H1 (cell line): ENCODE measurements around the gene SLC24A5. TPM values are rescaled to one million over a fixed set of nuclear protein-coding genes. Genes with fewer than 3 reads are reported as not detected.

Experiments used
- CTCF ChIA-PET: fragments of 300-600 bp; sonication (Branson Sonifier 250); formaldehyde crosslinking; loops from one replicate; lab custom pipeline; 2021; ENCODE audit not compliant: partially characterized antibody; lab: Charles Lee
- POLR2A ChIA-PET: fragments of 300-600 bp; sonication (Branson Sonifier 250); formaldehyde crosslinking; loops from one replicate; lab custom pipeline; 2021; ENCODE audit warnings: inconsistent platforms; ENCODE audit not compliant: partially characterized antibody; lab: Charles Lee
- DNase-seq, 2 experiments: peaks; one replicate each; pipeline versions ENCODE4 v3.0.0 to v3.0.0-alpha.2; 2010 to 2022; ENCODE audit warnings: low spot score in 2 of 2, low read depth in 1 of 2, mixed read lengths in 1 of 2
- FAIRE-seq: peaks from 2 replicates; lab custom pipeline; 2011; peaks lifted over from hg19 to GRCh38; lab: Jason Lieb, UNC
- H2AFZ ChIP-seq: 2 replicates; pipeline ENCODE4 v1.8.1; 2012; ENCODE audit warnings: low read length, inconsistent platforms
- H2AK5ac ChIP-seq: 2 replicates; pipeline ENCODE4 v1.6.1; 2013; ENCODE audit warnings: low read depth, low read length
- H2BK120ac ChIP-seq: replicated peaks from 2 replicates; pipeline ENCODE3; 2013; ENCODE audit warnings: low read depth, low read length, inconsistent platforms
- H2BK12ac ChIP-seq: 2 replicates; pipeline ENCODE4 v1.6.1; 2013; ENCODE audit warnings: low read depth, low read length
- H2BK15ac ChIP-seq: 2 replicates; pipeline ENCODE4 v1.6.1; 2013; ENCODE audit warnings: low read length
- H2BK20ac ChIP-seq: 2 replicates; pipeline ENCODE4 v1.6.1; 2013; ENCODE audit warnings: low read length
- H2BK5ac ChIP-seq: 2 replicates; pipeline ENCODE4 v1.6.1; 2013; ENCODE audit warnings: low read depth, low read length
- H3K14ac ChIP-seq: 2 replicates; pipeline ENCODE4 v1.6.1; 2013; ENCODE audit warnings: inconsistent platforms; ENCODE audit not compliant: insufficient read length
- H3K18ac ChIP-seq: 2 replicates; pipeline ENCODE4 v1.6.1; 2013; ENCODE audit warnings: low read length; ENCODE audit errors: extremely low read depth
- H3K23ac ChIP-seq: 2 replicates; pipeline ENCODE4 v1.6.1; 2013; ENCODE audit warnings: inconsistent platforms; ENCODE audit not compliant: insufficient read length
- H3K23me2 ChIP-seq: 2 replicates; pipeline ENCODE4 v1.6.1; 2013; ENCODE audit warnings: low read depth, low read length
- H3K27ac ChIP-seq: 2 replicates; pipeline ENCODE4 v1.6.1; 2011; ENCODE audit warnings: low read depth, low read length, inconsistent platforms
- H3K27me3 ChIP-seq, 4 experiments: replicated peaks in 1 of 4; 1 replicate in 1 of 4; 2 replicates in 3 of 4; pipeline versions ENCODE4 v1.6.1 to v1.8.1; 2011 to 2013; ENCODE audit warnings: low read length in 3 of 4, mild to moderate bottlenecking in 3 of 4, inconsistent platforms in 2 of 4, mixed read lengths in 2 of 4, moderate library complexity in 1 of 4; ENCODE audit not compliant: control insufficient read depth in 3 of 4, insufficient read depth in 3 of 4; ENCODE audit errors: extremely low read depth in 1 of 4
- H3K36me3 ChIP-seq, 4 experiments: 2 replicates each; pipeline versions ENCODE4 v1.6.1 to v1.8.1; 2011 to 2013; ENCODE audit warnings: mild to moderate bottlenecking in 4 of 4, low read length in 3 of 4, moderate library complexity in 2 of 4, control low read depth in 1 of 4, inconsistent platforms in 1 of 4; ENCODE audit not compliant: insufficient read depth in 4 of 4, control insufficient read depth in 2 of 4
- H3K4ac ChIP-seq: replicated peaks from 2 replicates; pipeline ENCODE3; 2013; ENCODE audit warnings: low read length, low read depth, mixed read lengths, inconsistent platforms; ENCODE audit not compliant: insufficient read length
- H3K4me1 ChIP-seq, 4 experiments: replicated peaks in 1 of 4; 1 replicate in 1 of 4; 2 replicates in 3 of 4; pipeline versions ENCODE4 v1.6.1 to v1.8.1; 2011 to 2013; ENCODE audit warnings: low read length in 3 of 4, inconsistent platforms in 2 of 4, mixed read lengths in 1 of 4; ENCODE audit not compliant: insufficient read depth in 4 of 4, control insufficient read depth in 3 of 4
- H3K4me2 ChIP-seq, 2 experiments: 2 replicates each; pipeline versions ENCODE4 v1.6.1 to v1.8.1; 2011 to 2013; ENCODE audit warnings: low read depth in 2 of 2, low read length in 2 of 2, control low read depth in 1 of 2, inconsistent platforms in 1 of 2, mild to moderate bottlenecking in 1 of 2; ENCODE audit not compliant: insufficient read depth in 1 of 2
- H3K4me3 ChIP-seq, 4 experiments: fragments of 200-600, 300-600 bp in 1 of 4; sonication (generic), shearing (Covaris generic), sonication (Bioruptor Twin) in 1 of 4; 2 replicates each; pipeline versions ENCODE4 v1.5.1 to v1.8.1; 2011 to 2016; ENCODE audit warnings: low read length in 4 of 4, low read depth in 3 of 4, control low read depth in 2 of 4, inconsistent platforms in 2 of 4, mild to moderate bottlenecking in 2 of 4, mixed read lengths in 1 of 4, moderate library complexity in 1 of 4; ENCODE audit not compliant: insufficient read depth in 2 of 4; ENCODE audit errors: extremely low read depth in 1 of 4
- H3K56ac ChIP-seq: replicated peaks from 2 replicates; pipeline ENCODE3; 2013; ENCODE audit warnings: low read depth, mild to moderate bottlenecking, mixed read lengths, low read length, inconsistent platforms; ENCODE audit not compliant: insufficient read length
- H3K79me1 ChIP-seq: 2 replicates; pipeline ENCODE4 v1.6.1; 2013; ENCODE audit warnings: low read depth, low read length, control low read depth
- H3K79me2 ChIP-seq, 2 experiments: 2 replicates each; pipeline versions ENCODE4 v1.6.1 to v1.8.1; 2012 to 2013; ENCODE audit warnings: low read length in 2 of 2, mild to moderate bottlenecking in 2 of 2, inconsistent platforms in 1 of 2; ENCODE audit not compliant: insufficient read depth in 2 of 2, control insufficient read depth in 1 of 2
- H3K9ac ChIP-seq, 4 experiments: replicated peaks in 1 of 4; 1 replicate in 1 of 4; 2 replicates in 3 of 4; pipeline versions ENCODE4 v1.6.1 to v1.8.1; 2011 to 2013; ENCODE audit warnings: low read depth in 3 of 4, low read length in 3 of 4, control low read depth in 2 of 4, mild to moderate bottlenecking in 2 of 4, moderate library complexity in 2 of 4, inconsistent platforms in 1 of 4; ENCODE audit errors: extremely low read depth in 1 of 4
- H3K9me3 ChIP-seq, 2 experiments: 2 replicates each; pipeline versions ENCODE4 v1.6.1 to v1.8.1; 2012 to 2013; ENCODE audit warnings: mild to moderate bottlenecking in 2 of 2, moderate library complexity in 2 of 2, control low read depth in 1 of 2, inconsistent platforms in 1 of 2, low read depth in 1 of 2, low read length in 1 of 2, mixed read lengths in 1 of 2; ENCODE audit not compliant: insufficient read depth in 2 of 2
- H4K20me1 ChIP-seq, 2 experiments: replicated peaks in 1 of 2; 2 replicates each; pipeline versions ENCODE3 to v1.8.1; 2011 to 2013; ENCODE audit warnings: inconsistent platforms in 2 of 2, low read length in 2 of 2, mild to moderate bottlenecking in 1 of 2; ENCODE audit not compliant: insufficient read depth in 2 of 2, control insufficient read depth in 1 of 2
- H4K5ac ChIP-seq: 2 replicates; pipeline ENCODE4 v1.6.1; 2013; ENCODE audit warnings: low read length, low read depth, mixed read lengths, inconsistent platforms; ENCODE audit not compliant: insufficient read length
- H4K8ac ChIP-seq: 2 replicates; pipeline ENCODE4 v1.8.0; 2013; ENCODE audit warnings: mild to moderate bottlenecking, moderate library complexity, low read length, inconsistent platforms; ENCODE audit not compliant: insufficient read depth; ENCODE audit errors: extremely low read depth
- H4K91ac ChIP-seq: replicated peaks from 2 replicates; pipeline ENCODE3; 2013; ENCODE audit warnings: low read length, mixed read lengths, inconsistent platforms; ENCODE audit not compliant: insufficient read length
- CBX5 ChIP-seq: fragments of 300-800, 300-1000 bp; sonication (generic); IDR thresholded peaks from 2 replicates; pipeline ENCODE4 v1.7.1; 2016; ENCODE audit warnings: antibody characterized with exemption, low read length, low read depth
- EP300 ChIP-seq, 2 experiments: IDR thresholded peaks; 1 replicate in 1 of 2; 2 replicates in 1 of 2; pipeline ENCODE4 v1.6.1; 2011 to 2012; ENCODE audit warnings: low read depth in 2 of 2, low read length in 2 of 2, mild to moderate bottlenecking in 2 of 2, borderline replicate concordance in 1 of 2, inconsistent platforms in 1 of 2, moderate library complexity in 1 of 2
- EZH2 ChIP-seq: fragments of 200-600 bp; sonication (generic); IDR thresholded peaks from 2 replicates; pipeline ENCODE4 v1.7.1; 2012; ENCODE audit warnings: low read depth, mild to moderate bottlenecking, moderate library complexity, low read length, inconsistent platforms; ENCODE audit not compliant: severe bottlenecking
- FOSL1 ChIP-seq: IDR thresholded peaks from 2 replicates; pipeline ENCODE4 v1.6.1; 2011; ENCODE audit warnings: mild to moderate bottlenecking, low read depth, low read length, moderate library complexity; ENCODE audit not compliant: insufficient read depth
- GTF2F1 ChIP-seq: IDR thresholded peaks from 2 replicates; pipeline ENCODE4 v1.6.1; 2012; ENCODE audit warnings: low read depth, low read length, improper control_type of control experiment, borderline replicate concordance
- MAX ChIP-seq: IDR thresholded peaks from 2 replicates; pipeline ENCODE4 v1.6.1; 2012; ENCODE audit warnings: inconsistent platforms
- PHF8 ChIP-seq: fragments of 200-600 bp; sonication (generic); conservative IDR thresholded peaks from 2 replicates; pipeline ENCODE4 v1.7.1; 2012; ENCODE audit warnings: low read depth, mild to moderate bottlenecking, inconsistent platforms, low read length, moderate library complexity
- POLR2AphosphoS5 ChIP-seq: IDR thresholded peaks from 2 replicates; pipeline ENCODE4 v1.6.1; 2011; ENCODE audit warnings: low read depth, low read length
- RAD21 ChIP-seq, 2 experiments: IDR thresholded peaks in 1 of 2; conservative IDR thresholded peaks in 1 of 2; 2 replicates each; pipeline ENCODE4 v1.6.1; 2011; ENCODE audit warnings: low read depth in 2 of 2, low read length in 2 of 2, improper control_type of control experiment in 1 of 2, inconsistent platforms in 1 of 2, mild to moderate bottlenecking in 1 of 2, moderate library complexity in 1 of 2
- SIX5 ChIP-seq: IDR thresholded peaks from 2 replicates; pipeline ENCODE4 v1.6.1; 2011; ENCODE audit warnings: mild to moderate bottlenecking, low read depth, low read length
- SP4 ChIP-seq: IDR thresholded peaks from 2 replicates; pipeline ENCODE4 v1.6.1; 2012; ENCODE audit warnings: low read length, inconsistent platforms
- SUZ12 ChIP-seq: fragments of 200-600 bp; sonication (generic); IDR thresholded peaks from 2 replicates; pipeline ENCODE4 v1.6.1; 2012; ENCODE audit warnings: mild to moderate bottlenecking, inconsistent platforms, low read length, moderate library complexity, mixed read lengths
- TAF7 ChIP-seq: optimal IDR thresholded peaks from 2 replicates; pipeline ENCODE3; 2011; ENCODE audit warnings: low read depth, mild to moderate bottlenecking, inconsistent platforms, low read length, moderate library complexity, borderline replicate concordance
- YY1 ChIP-seq: IDR thresholded peaks from 2 replicates; pipeline ENCODE4 v1.6.1; 2011; ENCODE audit warnings: low read depth, mild to moderate bottlenecking, low read length
- ZNF274 ChIP-seq: IDR thresholded peaks from 2 replicates; pipeline ENCODE4 v1.7.0; 2012; ENCODE audit warnings: low read length, borderline replicate concordance; ENCODE audit errors: extremely low read depth
- WGBS, 2 experiments: shearing (Covaris generic) in 1 of 2; methylation state at CpG; one replicate each; pipeline versions ENCODE4 v1.1.6 to v1.1.7; 2013 to 2015; ENCODE audit warnings: low lambda C conversion rate in 2 of 2, mixed read lengths in 2 of 2, inconsistent platforms in 1 of 2, low coverage in 1 of 2, missing lambda C conversion rate in 1 of 2; ENCODE audit not compliant: insufficient replicate concordance in 2 of 2, insufficient coverage in 1 of 2, insufficient read length in 1 of 2; ENCODE audit errors: extremely low coverage in 1 of 2, missing lambda C conversion rate in 1 of 2; 5-methylcytosine and 5-hydroxymethylcytosine counted together
- polyA plus RNA-seq, 7 experiments: library from polyadenylated mRNA; depleted of rRNA in 3 of 7; stranded (reverse) in 5 of 7; unstranded in 2 of 7; fragments of >200 nt in 5 of 7; fragments of 200-250 nt in 2 of 7; gene quantifications; 1 replicate in 5 of 7; 2 replicates in 1 of 7; 4 replicates in 1 of 7; pipeline versions ENCODE4 v1.2.1 to v1.2.3, GENCODE V29; 2011 to 2013; ENCODE audit warnings: missing spikeins in 2 of 7, mixed read lengths in 2 of 7
- total RNA-seq: library from RNA; stranded (reverse); fragmentation: NEBNext Ultra II Directional; extraction: Animal tissue kit (Norgen Biotek cat#: 25700); gene quantifications from 2 replicates; pipeline ENCODE4 v1.2.1, GENCODE V29; 2021

SLC24A5 gene
- total and polyA plus RNA-seq, 2 of the 8 experiments (the other 6 are each of a cell fraction or from before 2014, with no cell fraction given), result not detected

GRCh38 chr15:48102167-48102566 lies 18.6 kb upstream of the SLC24A5 start:
- Histone ChIP-seq H2BK12ac (no peak overlapping the region), H2BK20ac (no peak overlapping the region), H3K4me3 (no peak overlapping the region), H3K27me3 (no peaks in the 10 kb centered on the region), H4K20me1 (no peaks in the 10 kb centered on the region), H3K4ac (no peak overlapping the region), H3K4me1 (no peaks in the 10 kb centered on the region), H2BK120ac (no peak overlapping the region), H3K9ac (no peak overlapping the region), H3K23me2 (no peaks in the 10 kb centered on the region), H2AFZ (no peak overlapping the region), H3K14ac (no peak overlapping the region), H3K23ac (no peak overlapping the region), H3K18ac (no peak overlapping the region), H2AK5ac (no peak overlapping the region), H3K56ac (no peak overlapping the region), H2BK15ac (no peak overlapping the region), H3K9me3 (no peaks in the 10 kb centered on the region), H4K8ac (no peak overlapping the region), H3K27ac (no peak overlapping the region), H2BK5ac (no peak overlapping the region), H3K36me3 (no peaks in the 10 kb centered on the region), H4K91ac (no peak overlapping the region), H3K4me2 (no peak overlapping the region), H4K5ac (no peak overlapping the region), H3K79me2 (no peaks in the 10 kb centered on the region), H3K79me1 (no peaks in the 10 kb centered on the region)
- CTCF ChIA-PET, result no interaction called here
- no peak for DNase-seq
- FAIRE-seq, result no peak
- POLR2A ChIA-PET, result no interaction called here
- 91% methylated on average over 6 of the region's 6 CpGs; no CpG with 5 or more reads in 1 of the 2 experiments for WGBS, 2 experiments
- TF ChIP-seq GTF2F1, result no peak
- no peak for TF ChIP-seq SP4
- TF ChIP-seq ZNF274, result no peak
- no peak for TF ChIP-seq EZH2
- no peak for TF ChIP-seq RAD21 (IDR thresholded peaks at IDR 0.05 in 1 of 2, conservative IDR thresholded peaks at IDR 0.05 in 1 of 2; ENCODE audit: low read depth in 2 of 2, low read length in 2 of 2)
- TF ChIP-seq POLR2AphosphoS5, result no peak
- TF ChIP-seq EP300 (IDR thresholded peaks at IDR 0.05; ENCODE audit: borderline replicate concordance in 1 of 2, low read depth in 2 of 2, low read length in 2 of 2), result no peak
- no peak for TF ChIP-seq MAX
- TF ChIP-seq TAF7, result no peak
- TF ChIP-seq PHF8, result no peak
- TF ChIP-seq CBX5, result no peak
- TF ChIP-seq SUZ12, result no peak
- TF ChIP-seq YY1, result no peak
- TF ChIP-seq FOSL1, result no peak
- no peak for TF ChIP-seq SIX5
